ENCODE measurements around the gene DDR2.

DDR2 gene

GRCh38 chr1:162662013-162662412, 29.7 kb downstream of the DDR2 start:
- H4K91ac ChIP-seq (ENCODE audit: low read length): no peak overlapping the region
- H3K4me1 ChIP-seq (ENCODE audit: control insufficient read depth, insufficient read depth, low read depth, low read length): peaks cover 4% of the 10 kb centered on the region
- H4K8ac ChIP-seq (ENCODE audit: low read length): no peak overlapping the region
- no peak overlapping the region for H2BK12ac ChIP-seq (ENCODE audit: low read length in 2 of 2)
- no peak overlapping the region for H3K27ac ChIP-seq (ENCODE audit: low read length, poor library complexity, severe bottlenecking)
- no peaks in the 10 kb centered on the region for H3K9me3 ChIP-seq (ENCODE audit: control insufficient read depth, low read length)
- no peak overlapping the region for H2BK15ac ChIP-seq (ENCODE audit: low read depth, poor library complexity, severe bottlenecking)
- peak overlapping the region in 1 of 2 experiments; percentile 9 for H3K18ac ChIP-seq (ENCODE audit: low read depth in 1 of 2, low read length in 2 of 2)
- H3K23ac ChIP-seq (ENCODE audit: low read length in 2 of 2): no peak overlapping the region
- no peak overlapping the region for H3K4me3 ChIP-seq (ENCODE audit: insufficient read depth in 1 of 2, low read depth in 1 of 2, low read length in 2 of 2)
- no peak overlapping the region for H2BK120ac ChIP-seq (ENCODE audit: low read depth, low read length)
- peaks cover 13 to 63% of the 10 kb centered on the region in 2 experiments for H3K36me3 ChIP-seq (ENCODE audit: control insufficient read depth in 1 of 2, insufficient read depth in 2 of 2, low read depth in 1 of 2, low read length in 2 of 2)
- no peaks in the 10 kb centered on the region for H3K27me3 ChIP-seq (ENCODE audit: control insufficient read depth in 1 of 2, insufficient read depth in 1 of 2, low read length in 2 of 2)
- H2BK5ac ChIP-seq (ENCODE audit: low read depth, low read length, poor library complexity, severe bottlenecking): no peak overlapping the region
- no peak overlapping the region for H2AK5ac ChIP-seq (ENCODE audit: low read length, severe bottlenecking)
- H2AFZ ChIP-seq (ENCODE audit: low read depth, low read length): no peak overlapping the region
- no peak for DNase-seq
- H3K4ac ChIP-seq (ENCODE audit: low read depth in 1 of 2, low read length in 2 of 2): peak overlapping the region in 1 of 2 experiments; percentile 66
- no peak overlapping the region for H3K9ac ChIP-seq (ENCODE audit: low read length)
- no peak overlapping the region for H3K4me2 ChIP-seq (ENCODE audit: low read length, poor library complexity, severe bottlenecking)
- H3K14ac ChIP-seq (ENCODE audit: low read length in 2 of 2): no peak overlapping the region
- H3K79me1 ChIP-seq (replicated peaks; ENCODE audit: low read length, poor library complexity, severe bottlenecking): peaks cover 37% of the 10 kb centered on the region

DNA sequence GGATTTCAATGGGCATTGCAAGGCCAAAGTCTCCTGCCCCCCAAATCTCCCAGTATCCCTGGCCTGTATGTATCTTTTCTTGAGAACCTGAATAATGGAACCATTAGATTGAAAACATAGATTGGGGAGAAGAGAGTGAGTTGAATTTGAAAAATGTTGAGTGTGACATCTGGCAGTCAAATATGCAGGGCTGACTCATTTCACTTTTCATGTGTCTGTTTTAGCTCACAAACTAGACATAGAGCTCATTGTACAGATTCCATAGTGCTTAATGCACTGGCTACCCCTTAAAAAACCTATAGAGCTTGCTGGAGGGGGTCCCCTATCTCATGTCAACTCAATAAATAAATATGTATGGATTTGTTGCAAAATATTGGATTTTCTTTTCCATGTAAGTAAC, 30.8 kb downstream of the DDR2 start:
- no peak overlapping the region for H4K8ac ChIP-seq (ENCODE audit: low read length)
- no peak overlapping the region for H3K4ac ChIP-seq (ENCODE audit: low read depth in 1 of 2, low read length in 2 of 2)
- H3K4me3 ChIP-seq (ENCODE audit: insufficient read depth in 1 of 2, low read depth in 1 of 2, low read length in 2 of 2): peak overlapping the region in 1 of 2 experiments; percentile 29
- no peak overlapping the region for H3K18ac ChIP-seq (ENCODE audit: low read depth in 1 of 2, low read length in 2 of 2)
- no peak overlapping the region for H2BK5ac ChIP-seq (ENCODE audit: low read depth, low read length, poor library complexity, severe bottlenecking)
- H3K23ac ChIP-seq (ENCODE audit: low read length in 2 of 2): no peak overlapping the region
- H3K36me3 ChIP-seq (ENCODE audit: control insufficient read depth in 1 of 2, insufficient read depth in 2 of 2, low read depth in 1 of 2, low read length in 2 of 2): peaks cover 8 to 53% of the 10 kb centered on the region in 2 experiments
- no peak overlapping the region for H3K27ac ChIP-seq (ENCODE audit: low read length, poor library complexity, severe bottlenecking)
- H2BK120ac ChIP-seq (ENCODE audit: low read depth, low read length): no peak overlapping the region
- no peak overlapping the region for H2AK5ac ChIP-seq (ENCODE audit: low read length, severe bottlenecking)
- H2BK15ac ChIP-seq (ENCODE audit: low read depth, poor library complexity, severe bottlenecking): no peak overlapping the region
- no peak overlapping the region for H4K91ac ChIP-seq (ENCODE audit: low read length)
- H3K9ac ChIP-seq (ENCODE audit: low read length): peak overlapping the region; percentile 69
- H3K4me1 ChIP-seq (ENCODE audit: control insufficient read depth, insufficient read depth, low read depth, low read length): peaks cover 4% of the 10 kb centered on the region
- no peaks in the 10 kb centered on the region for H3K9me3 ChIP-seq (ENCODE audit: control insufficient read depth, low read length)
- H3K4me2 ChIP-seq (ENCODE audit: low read length, poor library complexity, severe bottlenecking): no peak overlapping the region
- H3K14ac ChIP-seq (ENCODE audit: low read length in 2 of 2): no peak overlapping the region
- DNase-seq: peak; percentile 75
- peaks cover 35% of the 10 kb centered on the region for H3K79me1 ChIP-seq (replicated peaks; ENCODE audit: low read length, poor library complexity, severe bottlenecking)
- no peak overlapping the region for H2BK12ac ChIP-seq (ENCODE audit: low read length in 2 of 2)
- H3K27me3 ChIP-seq (ENCODE audit: control insufficient read depth in 1 of 2, insufficient read depth in 1 of 2, low read length in 2 of 2): no peaks in the 10 kb centered on the region
- no peak overlapping the region for H2AFZ ChIP-seq (ENCODE audit: low read depth, low read length)

- Histone ChIP-seq H3K4me2 (ENCODE audit: low read length, poor library complexity, severe bottlenecking) (no peak overlapping the region), H2AK5ac (ENCODE audit: low read length, severe bottlenecking) (peak overlapping the region; percentile 47), H2BK120ac (ENCODE audit: low read depth, low read length) (no peak overlapping the region), H3K9ac (ENCODE audit: low read length) (peak overlapping the region; percentile 69), H3K4ac (ENCODE audit: low read depth in 1 of 2, low read length in 2 of 2) (no peak overlapping the region), H2BK12ac (ENCODE audit: low read length in 2 of 2) (peak overlapping the region in 1 of 2 experiments; percentile 63), H2BK5ac (ENCODE audit: low read depth, low read length, poor library complexity, severe bottlenecking) (no peak overlapping the region), H3K9me3 (ENCODE audit: control insufficient read depth, low read length) (no peaks in the 10 kb centered on the region), H3K36me3 (ENCODE audit: control insufficient read depth in 1 of 2, insufficient read depth in 2 of 2, low read depth in 1 of 2, low read length in 2 of 2) (peaks cover 3 to 54% of the 10 kb centered on the region in 2 experiments), H2BK15ac (ENCODE audit: low read depth, poor library complexity, severe bottlenecking) (no peak overlapping the region), H3K27ac (ENCODE audit: low read length, poor library complexity, severe bottlenecking) (peak overlapping the region; percentile 39), H3K23ac (ENCODE audit: low read length in 2 of 2) (no peak overlapping the region), H2AFZ (ENCODE audit: low read depth, low read length) (peak overlapping the region; percentile 48), H3K27me3 (ENCODE audit: control insufficient read depth in 1 of 2, insufficient read depth in 1 of 2, low read length in 2 of 2) (no peaks in the 10 kb centered on the region), H4K91ac (ENCODE audit: low read length) (no peak overlapping the region), H3K4me3 (ENCODE audit: insufficient read depth in 1 of 2, low read depth in 1 of 2, low read length in 2 of 2) (peak overlapping the region in 1 of 2 experiments; percentile 29), H3K18ac (ENCODE audit: low read depth in 1 of 2, low read length in 2 of 2) (peak overlapping the region; percentile 72 to 77), H3K4me1 (ENCODE audit: control insufficient read depth, insufficient read depth, low read depth, low read length) (peaks cover 4% of the 10 kb centered on the region), H4K8ac (ENCODE audit: low read length) (peak overlapping the region; percentile 51), H3K79me1 (replicated peaks; ENCODE audit: low read length, poor library complexity, severe bottlenecking) (peaks cover 32% of the 10 kb centered on the region), H3K14ac (ENCODE audit: low read length in 2 of 2) (no peak overlapping the region)
- DNase-seq: peak; percentile 90
- 18% methylated on average over 5 of the region's 8 CpGs for WGBS
Observed at GRCh38 chr1:162663589-162664106, 31.4 kb downstream of the DDR2 start.

- Histone ChIP-seq H3K9ac (ENCODE audit: low read length) (peak overlapping the region; percentile 61), H2AK5ac (ENCODE audit: low read length, severe bottlenecking) (no peak overlapping the region), H3K79me1 (replicated peaks; ENCODE audit: low read length, poor library complexity, severe bottlenecking) (peaks cover 35% of the 10 kb centered on the region), H3K23ac (ENCODE audit: low read length in 2 of 2) (no peak overlapping the region), H3K4ac (ENCODE audit: low read depth in 1 of 2, low read length in 2 of 2) (no peak overlapping the region), H2AFZ (ENCODE audit: low read depth, low read length) (no peak overlapping the region), H3K4me3 (ENCODE audit: insufficient read depth in 1 of 2, low read depth in 1 of 2, low read length in 2 of 2) (peak overlapping the region in 1 of 2 experiments; percentile 57), H2BK12ac (ENCODE audit: low read length in 2 of 2) (peak overlapping the region in 1 of 2 experiments; percentile 33), H3K27ac (ENCODE audit: low read length, poor library complexity, severe bottlenecking) (no peak overlapping the region), H3K4me2 (ENCODE audit: low read length, poor library complexity, severe bottlenecking) (no peak overlapping the region), H4K91ac (ENCODE audit: low read length) (no peak overlapping the region), H3K9me3 (ENCODE audit: control insufficient read depth, low read length) (no peaks in the 10 kb centered on the region), H3K14ac (ENCODE audit: low read length in 2 of 2) (no peak overlapping the region), H4K8ac (ENCODE audit: low read length) (no peak overlapping the region), H3K27me3 (ENCODE audit: control insufficient read depth in 1 of 2, insufficient read depth in 1 of 2, low read length in 2 of 2) (no peaks in the 10 kb centered on the region), H3K4me1 (ENCODE audit: control insufficient read depth, insufficient read depth, low read depth, low read length) (peaks cover 4% of the 10 kb centered on the region), H2BK15ac (ENCODE audit: low read depth, poor library complexity, severe bottlenecking) (no peak overlapping the region), H2BK5ac (ENCODE audit: low read depth, low read length, poor library complexity, severe bottlenecking) (no peak overlapping the region), H3K18ac (ENCODE audit: low read depth in 1 of 2, low read length in 2 of 2) (peak overlapping the region in 1 of 2 experiments; percentile 35), H3K36me3 (ENCODE audit: control insufficient read depth in 1 of 2, insufficient read depth in 2 of 2, low read depth in 1 of 2, low read length in 2 of 2) (peaks cover 0 to 33% of the 10 kb centered on the region in 2 experiments), H2BK120ac (ENCODE audit: low read depth, low read length) (no peak overlapping the region)
- WGBS: 90% methylated on average over 5 of the region's 5 CpGs
- no peak for DNase-seq
Observed at GRCh38 chr1:162666006-162666645, 33.9 kb downstream of the DDR2 start.
